Measurements from ENCODE around the gene COL6A3. TPM values are rescaled to one million over a fixed set of nuclear protein-coding genes. Genes with fewer than 3 reads are reported as not detected.
"Not testable (repeated sequence)": the region's sequence is repeated elsewhere in the genome, so short reads cannot be mapped to it uniquely, and the experiment has no call there.

The COL6A3 gene
- total and polyA plus RNA-seq, 2 donors (not counting 1 experiment from before 2014, with no cell fraction given): 316 to 1,525 TPM

DNA sequence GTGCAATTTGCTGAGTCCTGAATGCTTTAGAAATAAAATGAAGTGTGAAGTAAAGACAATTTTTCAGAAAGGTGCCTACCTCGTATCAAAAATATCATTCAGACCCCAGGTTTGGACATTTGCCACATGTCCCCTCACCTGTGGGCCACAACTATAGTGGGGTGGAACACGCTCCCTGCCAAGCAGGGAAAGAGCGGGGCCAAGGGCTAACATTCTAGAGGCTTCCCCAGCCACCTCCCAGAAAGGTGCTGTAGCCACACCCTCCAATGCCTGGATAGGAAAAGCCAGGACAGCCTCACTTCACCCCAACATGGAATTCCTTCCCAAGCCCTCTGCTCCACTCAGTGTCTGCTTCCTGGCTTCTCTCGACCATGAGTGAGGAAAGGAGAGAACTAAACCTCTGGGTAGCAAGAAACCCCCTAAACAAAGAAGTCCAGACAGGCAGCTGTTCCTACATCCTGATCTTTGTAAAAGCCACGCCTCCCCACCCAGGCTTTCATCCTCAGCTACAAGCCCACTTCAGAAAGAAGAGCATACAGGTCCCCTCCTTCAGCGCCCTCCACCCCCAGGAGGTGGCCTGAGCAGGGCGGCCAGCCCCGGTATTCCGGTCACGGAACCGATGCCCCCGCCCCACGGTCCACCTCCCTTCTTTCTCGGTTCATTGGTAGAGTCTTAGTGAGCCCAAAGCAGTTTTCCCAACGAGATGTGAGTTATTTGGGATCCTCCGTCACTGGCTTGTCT, 2.1 kb downstream of the COL6A3 start:
- Histone ChIP-seq H2AFZ (ENCODE audit: low read length) (no peak overlapping the region), H3K27ac (ENCODE audit: insufficient read depth, low read length) (peak overlapping the region; percentile 92), H3K4me1 (ENCODE audit: control insufficient read depth, extremely low read depth, insufficient read depth, low read length) (peaks cover 13% of the 10 kb centered on the region), H3K36me3 (ENCODE audit: control insufficient read depth, insufficient read depth, low read length) (peaks cover 2% of the 10 kb centered on the region), H3K27me3 (ENCODE audit: control insufficient read depth, insufficient read depth, low read length) (no peaks in the 10 kb centered on the region), H3K79me2 (ENCODE audit: control insufficient read depth, insufficient read depth, low read length) (peaks cover 79% of the 10 kb centered on the region), H4K20me1 (ENCODE audit: control insufficient read depth, extremely low read depth, insufficient read depth, low read length) (no peaks in the 10 kb centered on the region), H3K9ac (ENCODE audit: insufficient read depth, low read length) (peak overlapping the region; percentile 71), H3K4me3 (replicated peaks in 1 of 4; ENCODE audit: control extremely low read depth in 1 of 4, insufficient read depth in 1 of 4, low read depth in 3 of 4, low read length in 4 of 4) (peak overlapping the region; percentile 83 to 94 (median 89)), H3K4me2 (ENCODE audit: extremely low read depth, insufficient read depth, low read length) (peak overlapping the region; percentile 74), H3K9me3 (ENCODE audit: control insufficient read depth, insufficient read depth, low read depth, low read length) (no peaks in the 10 kb centered on the region)
- TF ChIP-seq, protein P1, sequence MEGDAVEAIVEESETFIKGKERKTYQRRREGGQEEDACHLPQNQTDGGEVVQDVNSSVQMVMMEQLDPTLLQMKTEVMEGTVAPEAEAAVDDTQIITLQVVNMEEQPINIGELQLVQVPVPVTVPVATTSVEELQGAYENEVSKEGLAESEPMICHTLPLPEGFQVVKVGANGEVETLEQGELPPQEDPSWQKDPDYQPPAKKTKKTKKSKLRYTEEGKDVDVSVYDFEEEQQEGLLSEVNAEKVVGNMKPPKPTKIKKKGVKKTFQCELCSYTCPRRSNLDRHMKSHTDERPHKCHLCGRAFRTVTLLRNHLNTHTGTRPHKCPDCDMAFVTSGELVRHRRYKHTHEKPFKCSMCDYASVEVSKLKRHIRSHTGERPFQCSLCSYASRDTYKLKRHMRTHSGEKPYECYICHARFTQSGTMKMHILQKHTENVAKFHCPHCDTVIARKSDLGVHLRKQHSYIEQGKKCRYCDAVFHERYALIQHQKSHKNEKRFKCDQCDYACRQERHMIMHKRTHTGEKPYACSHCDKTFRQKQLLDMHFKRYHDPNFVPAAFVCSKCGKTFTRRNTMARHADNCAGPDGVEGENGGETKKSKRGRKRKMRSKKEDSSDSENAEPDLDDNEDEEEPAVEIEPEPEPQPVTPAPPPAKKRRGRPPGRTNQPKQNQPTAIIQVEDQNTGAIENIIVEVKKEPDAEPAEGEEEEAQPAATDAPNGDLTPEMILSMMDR (conservative IDR thresholded peaks at IDR 0.05 in 1 of 2, IDR thresholded peaks at IDR 0.05 in 1 of 2; ENCODE audit: low read depth in 1 of 2, low read length in 2 of 2): no peak
- no peak for TF ChIP-seq EZH2 (IDR thresholded peaks at IDR 0.05; ENCODE audit: low read length, missing control alignments)
- peak in 1 of 2 donors; percentile 66 for DNase-seq (ENCODE audit: low read depth in 2 of 2)

DNA sequence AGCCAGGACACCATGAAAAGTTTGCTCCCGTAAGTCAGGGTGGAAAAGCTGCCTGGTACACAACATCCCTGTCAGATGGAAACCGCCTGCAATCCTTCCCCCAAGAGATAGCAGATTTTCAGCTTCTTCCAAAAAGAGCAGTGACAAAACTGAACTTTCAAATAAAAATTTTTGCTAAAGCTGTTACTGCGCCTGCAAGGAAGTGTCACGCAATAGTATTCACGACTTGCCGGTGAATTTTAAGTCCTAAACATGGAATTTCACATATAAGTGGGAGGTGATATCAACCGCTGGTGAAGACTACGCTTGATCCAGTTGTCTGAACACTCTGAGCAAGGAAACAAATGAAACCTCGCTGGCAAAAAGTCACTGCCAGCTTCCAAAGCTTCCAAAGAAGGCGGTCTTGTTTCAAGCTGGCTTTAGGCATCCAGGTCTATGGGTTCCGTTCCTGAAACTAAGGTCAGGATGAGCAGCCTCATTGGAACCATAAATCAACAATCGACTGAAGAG, 2.8 kb downstream of the COL6A3 start:
- Histone ChIP-seq H3K4me1 (ENCODE audit: control insufficient read depth, extremely low read depth, insufficient read depth, low read length) (peaks cover 13% of the 10 kb centered on the region), H3K27me3 (ENCODE audit: control insufficient read depth, insufficient read depth, low read length) (no peaks in the 10 kb centered on the region), H3K27ac (ENCODE audit: insufficient read depth, low read length) (peak overlapping the region; percentile 92), H3K9ac (ENCODE audit: insufficient read depth, low read length) (peak overlapping the region; percentile 71), H3K4me2 (ENCODE audit: extremely low read depth, insufficient read depth, low read length) (peak overlapping the region; percentile 74), H4K20me1 (ENCODE audit: control insufficient read depth, extremely low read depth, insufficient read depth, low read length) (no peaks in the 10 kb centered on the region), H3K79me2 (ENCODE audit: control insufficient read depth, insufficient read depth, low read length) (peaks cover 86% of the 10 kb centered on the region), H3K9me3 (ENCODE audit: control insufficient read depth, insufficient read depth, low read depth, low read length) (no peaks in the 10 kb centered on the region), H2AFZ (ENCODE audit: low read length) (no peak overlapping the region), H3K4me3 (replicated peaks in 1 of 4; ENCODE audit: control extremely low read depth in 1 of 4, insufficient read depth in 1 of 4, low read depth in 3 of 4, low read length in 4 of 4) (peak overlapping the region; percentile 83 to 94 (median 89)), H3K36me3 (ENCODE audit: control insufficient read depth, insufficient read depth, low read length) (peaks cover 2% of the 10 kb centered on the region)
- DNase-seq (ENCODE audit: low read depth in 2 of 2): no peak
- no peak for TF ChIP-seq EZH2 (IDR thresholded peaks at IDR 0.05; ENCODE audit: low read length, missing control alignments)
- TF ChIP-seq, protein P1 (conservative IDR thresholded peaks at IDR 0.05 in 1 of 2, IDR thresholded peaks at IDR 0.05 in 1 of 2; ENCODE audit: low read depth in 1 of 2, low read length in 2 of 2): no peak

DNA sequence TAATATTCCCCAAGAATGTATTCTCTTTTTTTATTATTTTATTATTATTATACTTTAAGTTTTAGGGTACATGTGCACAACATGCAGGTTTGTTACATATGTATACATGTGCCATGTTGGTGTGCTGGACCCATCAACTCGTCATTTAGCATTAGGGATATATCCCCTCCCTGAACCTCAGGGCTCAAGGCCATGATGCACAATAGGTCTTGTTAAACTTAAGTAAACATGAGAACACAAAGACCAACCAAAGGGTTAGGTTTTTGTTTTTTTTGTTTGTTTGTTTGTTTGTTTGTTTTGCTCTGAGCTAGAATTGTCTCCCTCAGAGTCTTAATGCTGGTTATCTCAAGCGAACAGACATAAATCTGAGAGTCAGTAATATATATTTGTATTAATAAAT, 4.7 kb downstream of the COL6A3 start:
- Histone ChIP-seq H3K4me2 (ENCODE audit: extremely low read depth, insufficient read depth, low read length) (peak overlapping the region; percentile 74), H3K4me1 (ENCODE audit: control insufficient read depth, extremely low read depth, insufficient read depth, low read length) (peaks cover 23% of the 10 kb centered on the region), H3K4me3 (replicated peaks in 1 of 4; ENCODE audit: control extremely low read depth in 1 of 4, insufficient read depth in 1 of 4, low read depth in 3 of 4, low read length in 4 of 4) (peak overlapping the region; percentile 45 to 90 (median 86)), H3K79me2 (ENCODE audit: control insufficient read depth, insufficient read depth, low read length) (peaks cover 99% of the 10 kb centered on the region), H3K27ac (ENCODE audit: insufficient read depth, low read length) (peak overlapping the region; percentile 92)
- not testable (repeated sequence) for H3K9ac ChIP-seq (ENCODE audit: insufficient read depth, low read length); H3K36me3 ChIP-seq (ENCODE audit: control insufficient read depth, insufficient read depth, low read length); H2AFZ ChIP-seq (ENCODE audit: low read length); H4K20me1 ChIP-seq (ENCODE audit: control insufficient read depth, extremely low read depth, insufficient read depth, low read length); H3K27me3 ChIP-seq (ENCODE audit: control insufficient read depth, insufficient read depth, low read length); DNase-seq (ENCODE audit: low read depth in 2 of 2); H3K9me3 ChIP-seq (ENCODE audit: control insufficient read depth, insufficient read depth, low read depth, low read length)
